A673 (cell line): ENCODE data around the gene ERN2. TPM values are rescaled to one million over a fixed set of nuclear protein-coding genes. Genes with fewer than 3 reads are reported as not detected.

ENCODE experiments used
- Bru-seq: library from RNA; stranded (reverse); fragments of 400-500 nt; gene quantifications from one replicate; lab custom pipeline; 2021; lab: Mats Ljungman, UMichigan
- BruChase-seq, 2 experiments: library from RNA; stranded (reverse); fragments of 400-500 nt; gene quantifications; one replicate each; lab custom pipeline; 2021; lab: Mats Ljungman, UMichigan
- BruUV-seq: library from RNA; stranded (reverse); fragments of 400-500 nt; replicated peaks from 2 replicates; lab custom pipeline; 2021; lab: Mats Ljungman, UMichigan
- CTCF ChIA-PET: fragments of 300-600 bp; sonication (Branson Sonifier 250); formaldehyde crosslinking; loops from one replicate; lab custom pipeline; 2022; ENCODE audit warnings: antibody characterized with exemption; lab: Charles Lee
- POLR2A ChIA-PET: fragments of 300-600 bp; sonication (Branson Sonifier 250); formaldehyde crosslinking; loops from one replicate; lab custom pipeline; 2022; ENCODE audit warnings: antibody characterized with exemption; ENCODE audit not compliant: low non-redundant PET; lab: Charles Lee
- DNase-seq: peaks from one replicate; pipeline ENCODE4 v3.0.0-alpha.2; 2015; ENCODE audit warnings: low spot score
- H3K27ac ChIP-seq: fragments of 200-600 bp; sonication (generic); 2 replicates; pipeline ENCODE4 v1.5.1; 2016; ENCODE audit warnings: mixed run types, low read depth, mild to moderate bottlenecking, mixed read lengths, antibody characterized with exemption, low read length; ENCODE audit not compliant: poor library complexity, severe bottlenecking
- H3K27me3 ChIP-seq: fragments of 200-600 bp; sonication (generic); replicated peaks from 2 replicates; pipeline ENCODE4 v1.6.1; 2017; ENCODE audit warnings: mixed run types, low read depth, mild to moderate bottlenecking, mixed read lengths, antibody characterized with exemption, low read length; ENCODE audit not compliant: insufficient read depth, poor library complexity
- H3K36me3 ChIP-seq: fragments of 200-600 bp; sonication (generic); 2 replicates; pipeline ENCODE4 v1.6.1; 2016; ENCODE audit warnings: mixed run types, mild to moderate bottlenecking, mixed read lengths, antibody characterized with exemption, low read length; ENCODE audit not compliant: insufficient read depth, poor library complexity, severe bottlenecking
- H3K4me1 ChIP-seq: fragments of 200-600 bp; sonication (generic); 2 replicates; pipeline ENCODE4 v1.6.1; 2017; ENCODE audit warnings: mixed run types, mild to moderate bottlenecking, mixed read lengths, antibody characterized with exemption, low read length; ENCODE audit not compliant: insufficient read depth, poor library complexity, severe bottlenecking
- H3K4me3 ChIP-seq: fragments of 200-600 bp; sonication (generic); 2 replicates; pipeline ENCODE4 v1.5.1; 2016; ENCODE audit warnings: low read depth, mixed run types, mild to moderate bottlenecking, mixed read lengths, low read length; ENCODE audit not compliant: poor library complexity, severe bottlenecking
- H3K9me3 ChIP-seq: fragments of 200-600 bp; sonication (generic); 2 replicates; pipeline ENCODE4 v1.6.1; 2016; ENCODE audit warnings: mixed run types, low read depth, mild to moderate bottlenecking, mixed read lengths, antibody characterized with exemption, low read length; ENCODE audit not compliant: poor library complexity, severe bottlenecking
- EZH2 ChIP-seq: fragments of 200-600 bp; sonication (generic); IDR thresholded peaks from 2 replicates; pipeline ENCODE4 v1.6.1; 2017; ENCODE audit warnings: borderline replicate concordance, low read depth, mild to moderate bottlenecking, mixed read lengths, antibody characterized with exemption, low read length; ENCODE audit not compliant: poor library complexity, severe bottlenecking
- intact Hi-C: fragments of 100-400 bp; cut with micrococcal nuclease; formaldehyde crosslinking; loops from one replicate; pipeline ENCODE4 v1.10.0; 2022; ENCODE audit not compliant: unreplicated experiment
- long read RNA-seq: library from polyadenylated mRNA; stranded (forward); transcript quantifications from one replicate; pipeline ENCODE4 v2.0.0, GENCODE V29; 2022
- total RNA-seq: library from RNA; stranded (reverse); gene quantifications from 2 replicates; pipeline ENCODE4 v1.2.3, GENCODE V29; 2021
- TF ChIP-seq, protein P1 (sequence below): fragments of 300-800, 200-600 bp; sonication (generic); conservative IDR thresholded peaks from 2 replicates; pipeline ENCODE4 v1.5.1; 2017; ENCODE audit warnings: low read depth, mild to moderate bottlenecking, antibody characterized with exemption, low read length, moderate library complexity, mixed read lengths

Gene ERN2
- total RNA-seq (not detected in 2 replicates), Bru-seq, nascent RNA (percentile 10 among the genes with signal in this experiment), BruChase-seq, experiment 1, labeled RNA remaining after a 2-hour chase (percentile 4 among the genes with signal in this experiment), BruChase-seq, experiment 2, labeled RNA remaining after a 6-hour chase (percentile 13 among the genes with signal in this experiment)
- long read RNA-seq, result 0 reads

DNA sequence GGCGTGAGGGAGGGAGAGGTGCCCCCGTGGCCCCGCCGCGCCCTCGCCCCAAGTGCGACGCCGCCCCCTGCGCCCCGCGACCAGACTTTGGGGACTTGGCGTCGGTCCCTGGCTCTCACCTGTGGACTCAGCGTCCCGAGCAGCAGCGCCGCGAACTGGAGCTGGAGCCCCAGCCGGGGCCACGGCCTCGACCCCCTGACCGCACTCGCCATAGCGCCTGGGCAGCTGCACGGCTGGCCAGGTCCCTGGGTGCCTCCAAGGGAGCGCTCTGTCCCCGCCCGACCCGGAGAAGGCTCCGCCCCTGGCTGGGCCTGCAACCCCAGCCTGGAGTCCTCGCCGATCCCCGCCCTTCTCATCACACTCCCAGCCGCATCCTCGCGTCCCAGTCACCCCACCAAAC is at the start of gene ERN2:
TSS of gene ERN2 (minus strand) at position 247 of the 400 bp plus-strand sequence. CDS start at position 212, 35 bp downstream.
- CTCF ChIA-PET, result no interaction called here
- POLR2A ChIA-PET, result no interaction called here
- intact Hi-C loops, result no loop called here
- no peak for TF ChIP-seq EZH2
- TF ChIP-seq, protein P1, sequence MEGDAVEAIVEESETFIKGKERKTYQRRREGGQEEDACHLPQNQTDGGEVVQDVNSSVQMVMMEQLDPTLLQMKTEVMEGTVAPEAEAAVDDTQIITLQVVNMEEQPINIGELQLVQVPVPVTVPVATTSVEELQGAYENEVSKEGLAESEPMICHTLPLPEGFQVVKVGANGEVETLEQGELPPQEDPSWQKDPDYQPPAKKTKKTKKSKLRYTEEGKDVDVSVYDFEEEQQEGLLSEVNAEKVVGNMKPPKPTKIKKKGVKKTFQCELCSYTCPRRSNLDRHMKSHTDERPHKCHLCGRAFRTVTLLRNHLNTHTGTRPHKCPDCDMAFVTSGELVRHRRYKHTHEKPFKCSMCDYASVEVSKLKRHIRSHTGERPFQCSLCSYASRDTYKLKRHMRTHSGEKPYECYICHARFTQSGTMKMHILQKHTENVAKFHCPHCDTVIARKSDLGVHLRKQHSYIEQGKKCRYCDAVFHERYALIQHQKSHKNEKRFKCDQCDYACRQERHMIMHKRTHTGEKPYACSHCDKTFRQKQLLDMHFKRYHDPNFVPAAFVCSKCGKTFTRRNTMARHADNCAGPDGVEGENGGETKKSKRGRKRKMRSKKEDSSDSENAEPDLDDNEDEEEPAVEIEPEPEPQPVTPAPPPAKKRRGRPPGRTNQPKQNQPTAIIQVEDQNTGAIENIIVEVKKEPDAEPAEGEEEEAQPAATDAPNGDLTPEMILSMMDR, result no peak
- Histone ChIP-seq H3K36me3 (no peaks in the 10 kb centered on the region), H3K4me1 (no peaks in the 10 kb centered on the region), H3K27ac (no peak within 1 kb of the TSS), H3K27me3 (peaks cover 7% of the 10 kb centered on the region), H3K9me3 (peaks cover 4% of the 10 kb centered on the region), H3K4me3 (no peak within 1 kb of the TSS)
- no peak for DNase-seq
- BruUV-seq, result no TSS peak

- BruUV-seq, result no TSS peak
- DNase-seq, result no peak
- Histone ChIP-seq H3K27ac (no peak overlapping the region), H3K4me1 (no peaks in the 10 kb centered on the region), H3K4me3 (no peak overlapping the region), H3K27me3 (no peaks in the 10 kb centered on the region), H3K9me3 (no peaks in the 10 kb centered on the region), H3K36me3 (no peaks in the 10 kb centered on the region)
- intact Hi-C loops, result loop anchor here (10.0 kb wide), 1 partner anchor 63 kb away; no protein-coding TSS in a partner anchor
- POLR2A ChIA-PET, result no interaction called here
- TF ChIP-seq, protein P1, result no peak
- no peak for TF ChIP-seq EZH2
- CTCF ChIA-PET, result no interaction called here
These were observed 45.1 kb upstream of the ERN2 start for GRCh38 chr16:23757937-23758619.

- intact Hi-C loops, result loop anchor here (10.0 kb wide), 1 partner anchor 62 kb away; no protein-coding TSS in a partner anchor
- Histone ChIP-seq H3K9me3 (no peaks in the 10 kb centered on the region), H3K4me3 (no peak overlapping the region), H3K36me3 (no peaks in the 10 kb centered on the region), H3K27me3 (no peaks in the 10 kb centered on the region), H3K4me1 (no peaks in the 10 kb centered on the region), H3K27ac (no peak overlapping the region)
- POLR2A ChIA-PET, result no interaction called here
- BruUV-seq, result no TSS peak
- CTCF ChIA-PET, result no interaction called here
- DNase-seq, result no peak
- no peak for TF ChIP-seq EZH2
- TF ChIP-seq, protein P1, result no peak
These were observed 44.1 kb upstream of the ERN2 start for GRCh38 chr16:23757116-23757515.
